SJCRH30 (cell line): ENCODE data around the gene CYP46A1. TPM values are rescaled to one million over a fixed set of nuclear protein-coding genes. Genes with fewer than 3 reads are reported as not detected.

ENCODE experiments used
- DNase-seq, 2 experiments: peaks; one replicate each; pipeline ENCODE4 v3.0.0-alpha.2; 2015 to 2020
- H3K27ac ChIP-seq: fragments of 250-450 bp; sonication (Bioruptor Pico); 2 replicates; pipeline ENCODE4 v1.5.1; 2020; ENCODE audit warnings: mild to moderate bottlenecking, moderate library complexity
- H3K27me3 ChIP-seq: fragments of 250-450 bp; sonication (Bioruptor Pico); 2 replicates; pipeline ENCODE4 v1.5.1; 2020; ENCODE audit warnings: mild to moderate bottlenecking, moderate library complexity
- H3K36me3 ChIP-seq: fragments of 250-450 bp; sonication (Bioruptor Pico); 2 replicates; pipeline ENCODE4 v1.5.1; 2020; ENCODE audit warnings: mild to moderate bottlenecking, moderate library complexity
- H3K4me1 ChIP-seq: fragments of 250-450 bp; sonication (Bioruptor Pico); 2 replicates; pipeline ENCODE4 v1.5.1; 2020; ENCODE audit warnings: mild to moderate bottlenecking, moderate library complexity
- H3K4me3 ChIP-seq: fragments of 250-450 bp; sonication (Bioruptor Pico); 2 replicates; pipeline ENCODE4 v1.5.1; 2020; ENCODE audit warnings: mild to moderate bottlenecking, moderate library complexity
- H3K9me3 ChIP-seq: fragments of 250-450 bp; sonication (Bioruptor Pico); replicated peaks from 2 replicates; pipeline ENCODE4 v1.5.1; 2020; ENCODE audit warnings: mild to moderate bottlenecking, moderate library complexity
- total RNA-seq: library from RNA; depleted of rRNA; stranded (reverse); fragments of >200 nt; shearing (Covaris generic); gene quantifications from 2 replicates; pipeline ENCODE4 v1.2.3, GENCODE V29; 2014; rRNA removed

Gene CYP46A1
- total RNA-seq, 1 experiment from 2014 or later = 0.10 TPM

GRCh38 chr14:99775351-99775750 is 91.3 kb downstream of the CYP46A1 start:
- DNase-seq = no peak
- Histone ChIP-seq H3K4me3 (no peak overlapping the region), H3K27ac (no peak overlapping the region), H3K27me3 (no peaks in the 10 kb centered on the region), H3K9me3 (peaks cover 3% of the 10 kb centered on the region; the same call in 1 of the 2 replicates), H3K36me3 (no peaks in the 10 kb centered on the region), H3K4me1 (peaks cover 35% of the 10 kb centered on the region)

Other genes starting within 250 kb of the CYP46A1 start
- gene SETD3, start 203.4 kb upstream of the CYP46A1 start, total RNA-seq = 72.6 and 79.4 TPM in 2 replicates
- gene CCNK, start 202.9 kb upstream of the CYP46A1 start, total RNA-seq = 17.5 and 18.6 TPM in 2 replicates
- gene CCDC85C, start 80.1 kb upstream of the CYP46A1 start, total RNA-seq = 12.2 and 12.9 TPM in 2 replicates
- not detected in 2 replicates for gene HHIPL1, start 39.2 kb upstream of the CYP46A1 start, total RNA-seq
- gene EML1, start 109.1 kb downstream of the CYP46A1 start, total RNA-seq = 8.8 and 10.8 TPM in 2 replicates